Neural cell (in vitro differentiated cells): ENCODE data around the gene STAC. TPM values are rescaled to one million over a fixed set of nuclear protein-coding genes. Genes with fewer than 3 reads are reported as not detected.

Source experiments
- H2AFZ ChIP-seq: fragments of 200-600, 300-800 bp; sonication (generic), shearing (Covaris generic); 2 replicates; pipeline ENCODE4 v1.6.0; 2014; ENCODE audit warnings: low read depth, mild to moderate bottlenecking, antibody characterized with exemption, low read length, moderate library complexity
- H3F3A ChIP-seq: fragments of 200-600 bp; shearing (Covaris generic); 2 replicates; pipeline ENCODE4 v1.6.1; 2016; ENCODE audit warnings: mild to moderate bottlenecking, moderate library complexity, mixed read lengths, antibody characterized with exemption, low read length; ENCODE audit not compliant: insufficient read depth, poor library complexity, severe bottlenecking
- H3K27ac ChIP-seq: fragments of 200-600, 300-800 bp; sonication (generic), shearing (Covaris generic); 2 replicates; pipeline ENCODE4 v1.5.1; 2014; ENCODE audit warnings: mild to moderate bottlenecking, low read length, moderate library complexity
- H3K27me3 ChIP-seq: fragments of 300-800, 200-600 bp; sonication (generic), shearing (Covaris generic); 2 replicates; pipeline ENCODE4 v1.6.0; 2014; ENCODE audit warnings: mild to moderate bottlenecking, low read depth, low read length, moderate library complexity; ENCODE audit not compliant: insufficient read depth
- H3K36me3 ChIP-seq: fragments of 300-800, 200-600 bp; sonication (generic), shearing (Covaris generic); 2 replicates; pipeline ENCODE4 v1.5.1; 2014; ENCODE audit warnings: mild to moderate bottlenecking, antibody characterized with exemption, low read length, moderate library complexity; ENCODE audit not compliant: insufficient read depth
- H3K4me2 ChIP-seq: fragments of 300-800, 200-600 bp; sonication (generic), shearing (Covaris generic); 2 replicates; pipeline ENCODE4 v1.6.0; 2014; ENCODE audit warnings: mild to moderate bottlenecking, low read length
- H3K4me3 ChIP-seq: fragments of 300-800, 200-600 bp; sonication (generic), shearing (Covaris generic); 2 replicates; pipeline ENCODE4 v1.5.1; 2014; ENCODE audit warnings: mild to moderate bottlenecking, low read length, moderate library complexity
- H3K79me2 ChIP-seq: fragments of 200-600 bp; shearing (Covaris generic); replicated peaks from 2 replicates; pipeline ENCODE4 v1.6.0; 2014; ENCODE audit warnings: mild to moderate bottlenecking, low read length, moderate library complexity; ENCODE audit not compliant: insufficient read depth
- H3K9ac ChIP-seq: fragments of 300-800, 200-600 bp; sonication (generic), shearing (Covaris generic); 2 replicates; pipeline ENCODE4 v1.6.1; 2016; ENCODE audit warnings: mild to moderate bottlenecking, low read length, mixed read lengths
- H3K9me2 ChIP-seq: fragments of 200-600 bp; shearing (Covaris generic); 2 replicates; pipeline ENCODE4 v1.6.1; 2016; ENCODE audit warnings: mild to moderate bottlenecking, low read length, mixed read lengths; ENCODE audit not compliant: insufficient read depth
- H3K9me3 ChIP-seq: fragments of 200-600, 300-800 bp; sonication (generic), shearing (Covaris generic); 2 replicates; pipeline ENCODE4 v1.6.1; 2016; ENCODE audit warnings: mild to moderate bottlenecking, mixed run types, low read length, moderate library complexity, mixed read lengths
- H4K20me1 ChIP-seq: fragments of 200-600 bp; shearing (Covaris generic); 2 replicates; pipeline ENCODE4 v1.6.1; 2016; ENCODE audit warnings: mild to moderate bottlenecking, mixed run types; ENCODE audit not compliant: insufficient read depth
- CTCF ChIP-seq: fragments of 450-650 bp; IDR thresholded peaks from 2 replicates; pipeline ENCODE4 v1.5.1; 2014; ENCODE audit warnings: antibody characterized with exemption, mild to moderate bottlenecking, moderate library complexity; ENCODE audit not compliant: poor library complexity, severe bottlenecking
- EP300 ChIP-seq: fragments of 450-650 bp; conservative IDR thresholded peaks from 2 replicates; pipeline ENCODE4 v1.6.1; 2014; ENCODE audit warnings: antibody characterized with exemption, mild to moderate bottlenecking, moderate library complexity; ENCODE audit not compliant: poor library complexity, severe bottlenecking
- EZH2 ChIP-seq: fragments of 200-600, 300-800 bp; shearing (Covaris generic), sonication (generic); IDR thresholded peaks from 2 replicates; pipeline ENCODE4 v1.6.1; 2014; ENCODE audit warnings: antibody characterized with exemption, low read length, borderline replicate concordance, mild to moderate bottlenecking; ENCODE audit not compliant: insufficient read depth, poor library complexity, severe bottlenecking
- MXI1 ChIP-seq: fragments of 450-650 bp; conservative IDR thresholded peaks from 2 replicates; pipeline ENCODE4 v1.6.1; 2014; ENCODE audit warnings: antibody characterized with exemption, mild to moderate bottlenecking; ENCODE audit not compliant: poor library complexity, severe bottlenecking
- POLR2AphosphoS5 ChIP-seq: IDR thresholded peaks from 2 replicates; pipeline ENCODE4 v1.6.1; 2012
- RAD21 ChIP-seq: fragments of 450-650 bp; conservative IDR thresholded peaks from 2 replicates; pipeline ENCODE4 v1.6.1; 2014; ENCODE audit warnings: antibody characterized with exemption, mild to moderate bottlenecking, moderate library complexity
- REST ChIP-seq: IDR thresholded peaks from 2 replicates; pipeline ENCODE4 v1.6.1; 2012; ENCODE audit warnings: borderline replicate concordance
- SMC3 ChIP-seq: fragments of 450-650 bp; conservative IDR thresholded peaks from 2 replicates; pipeline ENCODE4 v1.6.1; 2014; ENCODE audit warnings: antibody characterized with exemption, mild to moderate bottlenecking, moderate library complexity; ENCODE audit not compliant: poor library complexity
- TAF1 ChIP-seq: IDR thresholded peaks from 2 replicates; pipeline ENCODE4 v1.6.1; 2012; ENCODE audit warnings: low read depth
- polyA plus RNA-seq: library from polyadenylated mRNA; depleted of rRNA; stranded (reverse); fragments of >200 nt; gene quantifications from 2 replicates; pipeline ENCODE4 v1.2.3, GENCODE V29; 2014

Gene STAC
- polyA plus RNA-seq, 1 donor from 2014 or later = 4.5 TPM

- Histone ChIP-seq H3K4me3 (no peak overlapping the region), H3K79me2 (no peaks in the 10 kb centered on the region), H3K27me3 (no peaks in the 10 kb centered on the region), H3K9me2 (no peaks in the 10 kb centered on the region), H3K4me2 (no peak overlapping the region), H3K9ac (no peak overlapping the region), H3K27ac (no peak overlapping the region), H4K20me1 (no peaks in the 10 kb centered on the region), H3K36me3 (no peaks in the 10 kb centered on the region), H3K9me3 (no peaks in the 10 kb centered on the region), H2AFZ (no peak overlapping the region), H3F3A (no peaks in the 10 kb centered on the region)
- no peak for TF ChIP-seq POLR2AphosphoS5
- TF ChIP-seq TAF1 = no peak
- no peak for TF ChIP-seq SMC3
- TF ChIP-seq CTCF = no peak
- no peak for TF ChIP-seq MXI1
- no peak for TF ChIP-seq RAD21
- TF ChIP-seq REST = no peak
- no peak for TF ChIP-seq EP300
- no peak for TF ChIP-seq EZH2
Observed at GRCh38 chr3:36580716-36581115, 200.4 kb downstream of the STAC start.

- no peak for TF ChIP-seq MXI1
- TF ChIP-seq POLR2AphosphoS5 = no peak
- no peak for TF ChIP-seq SMC3
- no peak for TF ChIP-seq RAD21
- TF ChIP-seq TAF1 = no peak
- TF ChIP-seq REST = no peak
- no peak overlapping the region for H3K4me3 ChIP-seq
- no peaks in the 10 kb centered on the region for H3K27me3 ChIP-seq
- H3K9me2 ChIP-seq = no peaks in the 10 kb centered on the region
- H3K79me2 ChIP-seq = no peaks in the 10 kb centered on the region
- no peaks in the 10 kb centered on the region for H3F3A ChIP-seq
- H4K20me1 ChIP-seq = no peaks in the 10 kb centered on the region
- no peak overlapping the region for H2AFZ ChIP-seq
- no peak overlapping the region for H3K4me2 ChIP-seq
- H3K9ac ChIP-seq = no peak overlapping the region
- no peak overlapping the region for H3K27ac ChIP-seq
- H3K9me3 ChIP-seq = no peaks in the 10 kb centered on the region
- H3K36me3 ChIP-seq = no peaks in the 10 kb centered on the region
Observed at GRCh38 chr3:36591959-36592358, 211.7 kb downstream of the STAC start.
